GM18511 (cell line): Measurements from ENCODE around the gene TBXA2R.

Experiments
- ATAC-seq: cut with Tn5 transposase; IDR thresholded peaks from one replicate; pipeline ENCODE4 v1.9.1; 2021; ENCODE audit warnings: mild to moderate bottlenecking, moderate library complexity; ENCODE audit not compliant: unreplicated experiment

The TBXA2R gene

DNA sequence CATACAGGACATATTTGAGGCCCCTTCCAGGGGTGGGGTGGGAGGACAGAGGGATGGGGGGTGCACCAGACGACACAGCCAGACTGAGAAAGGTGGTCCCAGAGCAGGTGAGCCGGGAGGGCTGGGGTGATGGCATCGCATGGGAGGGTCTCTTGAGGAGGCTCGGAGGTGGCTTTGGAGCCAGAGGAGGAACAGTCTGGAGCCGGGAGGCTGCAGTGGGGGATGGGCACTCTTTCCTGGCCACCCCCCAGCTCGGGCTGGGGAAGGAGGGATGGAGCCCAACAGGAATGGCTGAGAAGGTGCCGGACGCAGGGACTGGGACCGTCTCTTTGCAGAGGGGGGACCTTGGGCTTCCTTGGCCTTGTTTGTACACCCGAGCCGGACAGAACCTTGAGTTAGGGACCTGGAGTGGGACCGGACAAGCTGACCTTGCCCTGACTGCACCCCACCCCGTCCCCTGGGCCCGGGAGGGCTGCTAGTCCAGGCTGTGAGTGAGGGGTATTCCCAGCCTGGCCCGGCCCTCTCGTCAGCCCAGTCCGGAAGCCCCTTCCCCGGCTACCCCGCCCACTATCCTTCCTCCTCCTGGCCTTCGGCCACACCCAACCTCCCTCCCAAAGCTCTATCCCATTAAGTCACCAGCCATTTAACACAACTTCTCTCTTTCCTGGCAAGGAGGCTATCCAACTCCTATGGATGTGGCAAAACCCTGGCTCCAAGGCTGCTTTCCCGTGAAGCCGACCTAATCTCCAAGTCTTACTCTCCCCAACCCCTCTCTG lies 816 bp upstream of the TBXA2R start:
- no peak for ATAC-seq

DNA sequence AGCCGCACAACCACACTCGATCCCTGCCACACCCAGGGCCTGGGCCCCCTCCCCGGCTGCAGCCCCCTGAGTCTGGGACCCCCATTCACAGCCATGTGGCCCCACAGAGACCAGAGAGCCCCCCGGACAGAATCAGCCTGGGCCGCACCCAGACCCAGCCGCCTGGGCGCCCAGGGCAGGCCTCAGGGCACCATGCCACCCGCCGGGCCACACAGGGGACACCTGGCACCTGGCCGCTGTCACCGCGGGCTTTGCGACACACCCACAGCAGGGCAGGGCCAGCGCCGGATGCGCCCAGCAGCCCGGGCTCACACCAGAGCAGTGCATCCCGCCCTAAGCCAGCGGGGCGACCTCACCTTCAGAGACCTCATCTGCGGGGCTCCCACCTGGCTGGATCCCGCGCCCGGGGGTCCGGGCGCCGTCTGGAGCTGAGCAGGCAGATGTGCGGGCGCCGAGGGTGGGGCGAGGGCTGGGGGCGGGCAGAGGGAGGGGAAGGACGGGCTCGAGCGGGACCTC lies 443 bp downstream of the TBXA2R start:
- ATAC-seq, result no peak

DNA sequence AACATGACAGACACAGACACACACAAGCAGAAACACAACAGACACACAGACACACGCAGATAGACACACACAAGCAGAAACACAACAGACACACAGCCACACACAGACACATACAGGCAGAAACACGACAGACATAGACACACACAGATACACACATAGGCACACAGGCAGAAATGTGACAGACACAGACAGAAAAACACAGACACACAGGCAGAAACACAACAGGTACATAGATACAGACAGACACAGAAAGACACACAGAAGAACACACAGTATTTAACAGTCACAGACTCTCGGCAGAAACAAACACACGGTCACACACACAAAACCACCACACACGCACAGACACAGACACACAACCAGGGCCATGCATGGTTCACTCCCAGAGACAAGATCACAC lies 905 bp downstream of the TBXA2R start:
- no peak for ATAC-seq

DNA sequence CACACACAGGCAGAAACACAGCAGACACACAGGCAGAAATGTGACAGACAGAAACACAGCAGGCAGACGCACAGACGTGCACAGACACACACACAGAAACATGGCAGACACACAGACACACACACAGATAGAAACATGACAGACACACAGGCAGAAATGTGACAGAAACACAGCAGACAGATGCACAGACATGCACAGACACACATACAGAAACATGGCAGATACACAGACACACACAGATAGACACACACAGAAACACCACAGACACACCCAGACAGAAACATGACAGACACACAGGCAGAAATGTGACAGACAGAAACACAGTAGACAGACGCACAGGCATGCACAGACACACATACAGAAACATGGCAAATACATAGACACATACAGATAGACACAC lies 1.3 kb downstream of the TBXA2R start:
- ATAC-seq, result no peak

DNA sequence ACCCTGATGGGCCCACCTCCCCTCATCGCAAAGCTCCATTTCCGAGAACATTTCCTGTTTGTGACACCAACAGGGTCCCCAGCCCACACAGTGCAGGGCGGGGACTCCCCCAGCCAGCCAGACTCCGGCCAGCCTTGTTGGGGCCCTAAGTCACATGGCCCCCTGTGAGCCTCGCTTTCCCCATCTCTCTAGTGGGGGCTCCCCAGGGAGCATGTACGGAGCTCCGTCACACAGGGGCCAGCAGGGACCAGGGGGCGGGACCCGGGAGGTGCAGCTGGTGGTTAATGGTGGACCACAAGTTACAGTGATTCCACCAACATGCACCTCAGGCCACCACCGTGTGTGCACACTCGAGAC lies 1.7 kb downstream of the TBXA2R start:
- ATAC-seq, result no peak

DNA sequence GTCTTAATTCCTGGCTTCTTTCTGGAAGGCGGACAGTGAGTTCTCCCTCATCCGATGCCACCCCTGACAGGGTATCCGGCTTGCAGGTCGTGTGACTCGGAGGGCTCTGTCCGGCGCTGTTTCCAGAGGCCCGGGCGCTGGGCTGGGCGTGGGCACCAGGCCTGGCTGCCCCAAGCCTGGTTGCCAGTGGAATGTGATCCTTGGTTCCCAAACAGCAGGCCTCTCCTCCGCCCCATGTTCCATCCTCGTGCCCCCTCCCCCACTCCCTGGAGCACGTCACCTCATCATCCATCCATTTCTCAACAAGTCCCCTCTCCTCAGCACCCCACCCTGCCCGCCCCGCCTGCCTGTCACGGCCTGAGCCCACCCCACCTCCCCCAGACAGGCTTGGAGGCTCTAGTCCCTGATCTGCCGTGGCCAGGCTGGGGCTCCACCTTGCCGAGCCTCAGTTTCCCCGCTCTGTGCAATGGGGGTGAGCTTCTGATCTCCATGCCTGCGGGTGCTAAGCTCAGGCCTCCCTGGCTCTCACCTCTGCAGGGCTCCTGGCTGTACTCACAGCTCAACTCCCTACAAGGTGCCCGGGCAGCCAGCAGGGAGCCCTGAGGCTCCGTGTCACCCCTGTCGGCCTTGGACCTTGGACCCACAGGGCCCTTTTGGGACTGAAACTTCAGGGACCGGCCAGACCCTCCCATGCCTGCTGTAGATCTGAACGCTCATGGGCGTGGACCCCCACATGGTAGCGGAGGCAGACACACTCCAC lies 2.3 kb downstream of the TBXA2R start:
- no peak for ATAC-seq

DNA sequence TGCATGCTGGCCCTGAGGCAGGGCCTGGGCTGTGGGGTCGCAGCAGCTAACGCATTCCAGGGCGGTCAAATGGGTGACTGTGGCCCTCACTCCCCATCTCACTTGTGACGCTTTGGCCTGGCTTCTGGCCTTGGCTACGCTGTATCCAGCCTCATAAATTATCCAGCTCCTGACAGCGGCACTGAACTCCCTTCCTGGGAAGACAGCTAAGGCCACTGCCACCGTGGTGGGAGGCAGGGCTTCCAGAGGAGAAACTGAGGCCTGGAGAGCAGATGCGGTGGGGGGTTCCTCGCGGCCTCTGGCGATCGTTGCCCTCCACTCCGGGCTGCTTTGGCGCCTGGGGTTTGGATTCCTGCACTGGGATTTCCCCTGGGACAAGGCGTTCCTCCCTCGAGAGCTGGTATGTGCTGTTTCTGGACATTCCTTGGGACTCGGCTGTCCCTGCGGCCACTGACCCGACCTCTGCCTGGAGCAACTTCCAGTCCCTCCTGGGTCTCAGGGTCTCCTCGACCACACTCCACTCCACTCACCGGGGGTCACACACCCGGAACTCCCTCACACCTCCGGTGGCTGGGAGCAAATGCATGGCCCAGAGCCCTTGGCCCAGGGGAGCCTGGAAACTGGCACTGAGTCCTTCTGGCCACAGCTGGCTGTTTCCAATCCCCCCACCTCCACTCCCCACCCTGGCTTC lies 3.4 kb downstream of the TBXA2R start:
- no peak for ATAC-seq

DNA sequence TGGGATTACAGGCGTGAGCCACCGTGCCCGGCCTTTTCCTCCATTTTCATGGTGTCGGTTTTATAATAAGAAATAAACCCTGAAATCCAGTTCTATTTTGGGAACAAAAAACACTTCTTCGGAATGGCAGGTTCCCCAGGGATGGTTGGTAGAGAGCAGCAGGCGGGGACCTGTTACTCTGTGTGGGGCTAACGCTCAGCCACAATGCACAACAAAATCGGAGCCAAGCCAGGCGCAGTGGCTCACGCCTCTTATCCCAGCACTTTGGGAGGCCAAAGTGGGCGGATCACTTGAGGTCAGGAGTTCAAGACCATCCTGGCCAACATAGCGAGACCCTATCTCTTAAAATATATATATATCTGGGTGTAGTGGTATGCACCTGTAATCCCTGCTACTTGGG lies 5.7 kb downstream of the TBXA2R start:
- no peak for ATAC-seq

DNA sequence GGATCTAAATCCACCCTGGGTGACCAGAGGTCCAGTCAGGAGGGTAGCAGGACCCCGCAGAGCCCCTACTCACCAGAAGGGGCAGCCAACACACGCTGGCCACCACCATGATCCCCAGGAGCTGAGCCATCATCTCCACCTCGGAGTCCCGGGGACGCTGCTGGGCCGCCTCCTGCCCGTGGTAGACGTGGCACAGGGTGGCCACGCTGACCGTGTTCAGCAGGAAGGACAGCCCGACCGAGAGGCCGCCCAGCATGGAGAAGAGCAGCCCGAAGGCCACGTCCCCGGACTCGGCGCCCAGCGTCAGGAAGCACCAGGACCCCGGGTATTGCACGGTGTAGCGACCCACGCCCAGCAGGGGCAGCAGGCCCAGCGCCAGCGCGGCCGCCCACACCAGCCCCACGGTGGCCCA lies 6.9 kb downstream of the TBXA2R start:
- no peak for ATAC-seq

DNA sequence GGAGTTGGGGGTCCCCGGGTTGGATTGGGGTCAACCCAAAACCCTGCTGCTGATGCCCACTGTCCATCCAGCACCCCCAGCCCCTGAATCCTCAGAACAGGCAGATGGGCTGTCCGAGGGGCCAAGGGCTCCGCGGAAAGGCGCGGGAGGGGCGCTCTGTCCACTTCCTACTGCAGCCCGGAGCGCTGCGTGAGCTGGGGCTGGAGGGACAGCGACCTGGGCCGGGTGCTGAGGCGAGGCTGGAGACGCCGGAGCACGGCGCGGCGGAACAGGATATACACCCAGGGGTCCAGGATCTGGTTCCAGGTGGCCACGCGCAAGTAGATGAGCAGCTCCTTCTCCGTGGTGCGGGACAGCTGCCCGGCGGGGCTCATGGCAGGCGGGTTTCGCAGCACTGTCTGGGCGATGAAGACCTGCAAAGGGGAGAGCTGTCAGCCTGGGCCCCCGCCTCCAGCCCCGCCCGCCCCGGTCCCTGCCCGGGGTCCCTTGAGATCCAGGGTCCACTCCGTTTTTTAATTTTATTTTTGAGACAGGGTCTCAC lies 11.1 kb downstream of the TBXA2R start:
- ATAC-seq, result no peak

DNA sequence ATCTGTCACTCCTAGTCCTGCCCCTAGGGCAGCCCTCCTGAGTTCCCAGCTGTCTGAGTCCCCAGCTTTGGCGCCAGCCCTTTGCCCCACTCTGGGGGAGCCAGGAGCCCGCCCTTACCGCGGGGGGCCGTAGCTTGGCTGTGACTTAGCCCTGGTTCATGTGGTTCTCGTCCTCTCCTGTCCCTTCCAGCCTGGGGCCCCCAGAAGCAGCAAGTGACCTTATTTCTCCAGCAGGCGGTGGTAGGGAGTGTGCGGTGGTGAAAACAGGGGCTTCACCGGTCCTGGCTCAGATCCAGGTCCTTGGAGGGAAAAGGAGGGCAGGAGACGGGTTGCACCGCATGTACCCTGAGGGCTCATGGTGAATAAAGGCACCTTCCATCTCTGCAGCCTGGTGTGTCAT lies 13.5 kb downstream of the TBXA2R start:
- no peak for ATAC-seq

DNA sequence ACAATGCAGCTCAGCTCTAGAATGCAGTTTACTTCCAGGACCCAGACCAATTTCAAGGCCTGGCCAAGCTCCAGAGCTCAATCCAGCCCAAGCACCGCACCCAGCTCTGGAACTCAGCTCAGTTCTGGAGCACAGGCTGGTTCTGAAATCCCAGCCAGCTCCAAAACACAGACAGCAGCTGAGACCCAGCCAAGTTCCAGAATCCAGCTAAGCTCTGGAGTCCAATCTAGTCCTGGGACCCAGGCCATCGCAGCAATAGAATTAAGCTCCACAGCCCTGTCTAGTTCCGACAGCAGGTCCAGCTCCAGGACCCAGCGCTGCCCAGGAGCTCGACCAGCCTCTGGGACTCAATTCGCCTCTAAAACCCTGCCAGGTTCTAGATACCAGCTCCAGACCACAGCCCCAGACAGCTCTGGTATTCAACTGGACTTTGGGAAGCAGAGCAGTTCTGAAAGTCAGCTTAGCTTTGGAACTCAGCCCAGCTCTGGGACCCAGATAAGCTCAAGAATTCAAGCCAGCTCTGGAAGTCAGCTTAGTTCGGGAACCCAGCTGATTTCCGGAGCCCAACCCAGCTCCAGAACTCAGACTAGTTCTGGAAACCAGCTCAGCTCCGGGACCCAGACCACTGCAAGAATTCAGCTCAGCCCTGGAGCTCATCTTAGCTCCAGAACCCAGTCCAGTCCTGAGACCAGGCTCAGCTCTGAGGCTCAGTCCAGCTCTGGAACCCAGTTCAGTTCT lies 14.6 kb downstream of the TBXA2R start:
- ATAC-seq, result no peak

DNA sequence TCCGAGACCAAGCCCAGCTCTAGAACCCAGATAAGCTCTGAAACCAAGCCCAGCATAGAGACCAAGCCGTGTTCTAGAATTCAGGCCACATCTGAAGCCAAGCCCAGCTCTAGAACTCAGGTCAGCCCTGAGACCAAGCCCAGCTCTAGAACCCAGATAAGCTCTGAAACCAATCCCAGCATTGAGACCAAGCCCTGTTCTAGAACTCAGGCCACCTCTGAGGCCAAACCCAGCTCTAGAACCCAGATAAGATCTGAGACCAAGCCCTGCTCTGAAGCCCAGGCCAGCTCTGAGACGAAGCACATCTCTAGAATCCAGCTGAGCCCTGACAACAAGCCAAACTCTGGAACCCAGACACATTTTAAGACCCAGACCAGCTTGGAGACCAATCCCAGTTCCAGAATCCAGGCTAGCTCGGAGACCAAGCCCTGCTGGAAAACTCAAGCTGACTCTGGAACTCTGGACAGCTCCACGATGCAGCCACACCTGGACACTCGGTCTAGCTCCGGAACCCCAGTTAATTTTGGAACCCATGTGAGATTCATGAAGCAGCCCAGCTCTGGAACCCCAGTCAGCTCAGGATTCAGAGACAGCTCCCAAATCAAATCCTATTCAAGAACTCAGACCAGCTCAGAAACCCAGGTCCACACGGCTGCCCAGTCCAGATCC lies 15.6 kb downstream of the TBXA2R start:
- ATAC-seq, result no peak

DNA sequence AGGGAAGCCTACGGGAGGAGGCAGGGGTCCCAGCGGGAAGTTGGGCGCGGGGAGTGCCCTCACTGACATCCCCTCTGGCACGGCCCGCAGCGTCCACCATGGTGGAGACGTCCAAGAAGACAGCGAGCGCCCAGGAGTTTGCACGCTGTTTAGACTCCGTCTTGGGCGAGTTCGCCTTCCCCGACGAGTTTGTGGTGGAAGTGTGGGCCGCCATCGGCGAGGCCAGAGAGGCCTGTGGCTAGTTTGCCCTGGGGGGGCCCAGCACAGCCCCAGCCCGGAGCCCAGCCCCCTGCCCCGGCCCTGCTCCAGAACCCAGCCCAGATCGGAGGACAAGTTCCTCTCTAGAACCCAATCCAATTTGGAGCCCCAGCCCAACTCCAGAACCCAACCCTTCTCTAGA lies 16.7 kb downstream of the TBXA2R start:
- no peak for ATAC-seq

DNA sequence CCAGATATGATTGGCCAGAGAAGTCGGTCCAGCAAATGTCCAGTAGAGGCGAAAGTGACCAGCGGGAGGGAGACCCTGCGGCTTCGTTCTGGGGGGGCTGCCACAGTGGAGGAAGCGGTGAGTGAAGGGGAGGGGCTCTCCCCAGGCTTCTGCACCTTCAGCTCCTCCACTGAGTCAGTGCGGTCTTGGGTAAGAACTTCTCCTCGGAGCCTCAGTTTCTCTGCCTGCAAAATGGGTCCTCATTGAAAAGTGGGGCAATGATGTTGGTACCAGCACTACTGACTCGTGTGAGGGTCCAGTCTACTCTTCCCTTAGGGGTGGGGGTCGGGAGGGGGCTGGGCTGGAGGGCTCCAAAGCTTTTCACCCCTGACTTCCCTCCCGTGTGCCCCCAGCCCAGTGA lies 17.2 kb downstream of the TBXA2R start:
- no peak for ATAC-seq

DNA sequence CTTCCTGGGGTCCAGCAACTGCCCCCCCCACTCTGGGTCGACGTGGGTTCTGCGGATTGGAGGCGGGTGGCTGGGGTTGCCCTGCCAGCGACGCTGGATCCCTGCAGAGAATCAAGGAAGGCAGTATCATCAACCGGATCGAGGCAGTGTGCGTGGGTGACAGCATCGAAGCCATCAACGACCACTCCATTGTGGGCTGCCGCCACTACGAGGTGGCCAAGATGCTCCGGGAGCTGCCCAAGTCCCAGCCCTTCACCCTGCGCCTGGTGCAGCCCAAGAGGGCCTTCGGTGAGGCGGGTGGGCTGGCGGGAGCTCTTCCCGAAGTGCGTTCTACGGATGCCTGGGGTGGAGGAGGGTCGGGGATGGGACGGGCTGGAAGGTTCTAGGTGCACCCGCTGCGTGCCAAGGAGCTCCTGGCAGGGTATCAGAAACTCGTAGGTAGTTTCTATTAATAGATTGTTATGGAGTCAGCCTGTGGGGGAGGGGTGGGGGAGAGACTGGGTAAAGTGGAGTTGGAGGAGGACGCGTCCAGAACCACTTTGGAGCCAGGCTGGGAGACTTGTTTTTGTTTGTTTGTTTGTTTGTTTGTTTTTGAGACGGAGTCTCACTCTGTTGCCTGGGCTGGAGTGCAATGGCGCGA lies 19.8 kb downstream of the TBXA2R start:
- ATAC-seq, result no peak

DNA sequence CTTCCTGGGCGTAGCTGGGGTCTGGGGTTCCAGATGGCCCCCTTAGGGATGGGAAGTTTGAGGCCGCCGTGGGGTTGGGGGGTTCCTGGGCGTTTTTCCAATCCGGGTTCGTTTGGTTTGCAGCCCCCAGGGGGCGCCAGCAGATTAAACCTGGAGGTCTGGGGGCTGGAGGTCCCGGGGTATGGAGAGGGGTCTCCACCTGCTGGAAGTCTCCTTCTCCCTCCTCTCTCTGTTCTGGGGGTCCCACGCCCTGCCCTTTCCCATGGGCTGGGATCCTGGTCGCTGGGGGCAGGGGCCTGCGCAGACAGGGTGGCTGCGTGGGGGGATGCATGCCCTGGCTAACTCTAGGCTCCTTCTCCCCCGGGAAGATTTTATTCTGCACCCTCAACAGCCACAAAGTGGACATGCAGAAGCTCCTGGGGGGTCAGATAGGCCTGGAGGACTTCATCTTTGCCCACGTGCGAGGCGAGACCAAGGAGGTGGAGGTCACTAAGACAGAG lies 20.5 kb downstream of the TBXA2R start:
- no peak for ATAC-seq

DNA sequence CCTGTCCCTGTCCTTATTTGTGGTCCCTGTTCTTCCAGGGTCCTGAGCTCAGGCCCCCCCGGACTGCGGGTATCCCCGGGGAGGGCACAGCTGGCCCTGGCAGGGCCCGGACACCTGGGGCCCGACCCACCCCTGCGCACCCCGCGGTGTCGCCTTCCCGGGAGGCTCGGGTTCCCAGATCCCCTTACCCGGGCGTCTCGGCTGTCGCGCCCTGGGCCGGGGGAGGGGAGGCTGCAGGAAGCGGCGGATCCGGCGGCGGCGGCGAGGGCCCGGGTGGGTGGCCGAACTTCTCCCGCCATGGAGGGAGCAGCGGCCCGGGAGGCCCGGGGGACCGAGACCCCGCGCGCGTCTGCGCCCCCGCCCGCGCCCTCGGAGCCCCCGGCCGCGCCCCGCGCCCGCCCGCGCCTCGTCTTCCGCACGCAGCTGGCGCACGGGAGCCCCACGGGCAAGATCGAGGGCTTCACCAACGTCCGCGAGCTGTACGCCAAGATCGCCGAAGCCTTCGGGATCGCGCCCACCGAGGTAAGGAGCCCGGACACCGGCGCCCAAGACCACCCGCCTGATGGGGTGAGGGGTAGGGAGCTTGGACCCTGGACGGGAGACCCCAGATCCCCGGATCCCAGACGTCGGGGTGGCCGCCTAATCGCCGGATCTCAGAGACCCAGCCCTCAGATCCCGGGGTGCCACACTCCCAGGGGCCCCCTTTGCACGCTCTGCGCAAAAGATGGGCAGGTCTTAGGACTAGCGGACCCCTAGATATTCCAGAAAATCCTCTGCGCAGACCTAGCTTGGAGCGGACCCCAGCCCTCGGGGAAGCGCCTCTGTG lies 21.2 kb downstream of the TBXA2R start, which contains the start of gene GIPC3:
Gene GIPC3 (plus strand): TSS at position 178 of the 826 bp plus-strand sequence. CDS start 120 bp downstream, at position 298.
- no peak for ATAC-seq
